GM19452 (cell line): Measurements from ENCODE around the gene GNB3.

Source experiments
- ATAC-seq: cut with Tn5 transposase; IDR thresholded peaks from one replicate; pipeline ENCODE4 v1.9.1; 2021; ENCODE audit not compliant: unreplicated experiment

Gene GNB3

DNA sequence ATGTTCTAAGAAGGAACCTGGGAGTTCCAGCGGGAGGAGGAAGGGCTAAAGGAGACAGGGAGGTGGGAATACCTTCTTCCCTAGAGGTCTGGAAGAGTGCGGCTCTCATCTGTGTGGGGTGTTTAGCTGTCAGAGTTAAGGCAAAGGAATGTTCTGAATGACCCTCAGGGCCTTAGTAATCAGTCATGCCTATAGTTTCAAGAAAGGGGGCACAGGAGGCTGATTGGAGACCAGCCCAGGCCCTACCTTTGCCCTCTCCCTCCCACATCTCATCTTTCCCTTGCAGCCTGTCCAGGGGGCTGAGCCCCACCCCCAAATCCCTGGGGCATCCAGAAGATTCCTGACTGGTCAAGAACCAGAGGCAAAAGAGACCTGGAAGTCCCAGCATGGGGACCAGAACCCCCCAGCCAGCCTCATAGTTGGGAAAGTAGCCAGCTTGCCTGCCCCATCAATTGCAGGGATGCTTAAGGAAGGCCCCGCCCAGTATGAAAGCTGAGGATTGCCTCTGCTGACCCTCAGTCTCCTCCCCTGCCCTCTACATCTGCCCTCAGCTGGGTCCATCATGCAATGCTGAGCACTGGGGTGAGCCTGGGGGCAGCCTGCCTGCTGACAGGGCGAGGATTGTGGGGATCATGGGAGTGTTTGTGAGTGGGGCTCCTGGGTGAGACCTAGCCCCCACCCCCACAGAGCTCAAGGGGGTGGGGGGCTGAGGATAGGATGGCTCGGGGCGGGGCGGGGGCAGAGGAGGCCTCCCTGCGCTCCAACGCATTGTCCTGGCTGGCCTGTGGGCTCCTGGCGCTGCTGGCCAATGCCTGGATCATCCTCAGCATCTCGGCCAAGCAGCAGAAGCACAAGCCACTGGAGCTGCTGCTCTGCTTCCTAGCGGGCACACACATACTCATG, 17.3 kb upstream of the GNB3 start:
- no peak for ATAC-seq

DNA sequence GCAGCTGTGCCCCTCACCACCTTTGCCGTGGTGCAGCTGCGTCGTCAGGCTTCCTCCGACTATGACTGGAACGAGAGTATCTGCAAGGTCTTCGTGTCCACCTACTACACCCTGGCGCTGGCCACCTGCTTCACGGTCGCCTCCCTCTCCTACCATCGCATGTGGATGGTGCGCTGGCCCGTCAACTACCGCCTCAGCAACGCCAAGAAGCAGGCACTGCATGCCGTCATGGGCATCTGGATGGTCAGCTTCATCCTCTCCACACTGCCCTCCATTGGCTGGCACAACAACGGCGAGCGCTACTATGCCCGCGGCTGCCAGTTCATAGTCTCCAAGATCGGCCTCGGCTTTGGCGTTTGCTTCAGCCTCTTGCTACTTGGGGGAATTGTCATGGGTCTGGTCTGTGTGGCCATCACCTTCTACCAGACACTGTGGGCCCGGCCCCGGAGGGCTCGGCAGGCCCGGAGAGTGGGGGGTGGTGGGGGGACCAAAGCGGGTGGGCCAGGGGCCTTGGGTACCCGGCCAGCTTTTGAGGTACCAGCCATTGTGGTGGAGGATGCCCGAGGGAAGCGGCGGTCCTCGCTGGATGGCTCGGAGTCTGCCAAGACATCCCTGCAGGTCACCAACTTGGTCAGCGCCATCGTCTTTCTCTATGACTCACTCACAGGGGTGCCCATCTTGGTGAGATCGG, 16.5 kb upstream of the GNB3 start:
- ATAC-seq = no peak

DNA sequence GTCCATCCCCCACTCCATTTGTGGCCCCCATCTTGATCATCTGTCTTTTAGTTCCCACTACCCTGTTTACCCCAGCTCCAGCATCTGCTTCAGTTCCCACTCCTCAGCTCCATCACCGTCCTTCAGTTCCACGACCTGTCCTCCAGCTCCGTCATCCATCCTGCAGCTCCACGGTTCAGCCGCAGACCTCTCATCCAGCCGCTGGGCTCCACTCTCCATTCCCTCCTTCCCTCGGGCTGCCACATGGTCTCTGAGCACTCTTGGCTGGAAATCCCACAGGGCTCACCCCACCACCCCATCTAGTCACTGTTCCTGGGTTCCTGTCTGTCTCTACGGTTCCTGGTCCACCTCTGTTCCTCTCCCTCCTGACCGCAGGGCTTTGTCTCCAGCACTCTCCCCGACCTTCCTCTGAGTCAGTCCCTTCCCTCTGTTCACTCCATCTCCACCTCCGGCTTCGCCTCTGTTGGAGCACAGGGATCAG, 15.8 kb upstream of the GNB3 start:
- no peak for ATAC-seq

DNA sequence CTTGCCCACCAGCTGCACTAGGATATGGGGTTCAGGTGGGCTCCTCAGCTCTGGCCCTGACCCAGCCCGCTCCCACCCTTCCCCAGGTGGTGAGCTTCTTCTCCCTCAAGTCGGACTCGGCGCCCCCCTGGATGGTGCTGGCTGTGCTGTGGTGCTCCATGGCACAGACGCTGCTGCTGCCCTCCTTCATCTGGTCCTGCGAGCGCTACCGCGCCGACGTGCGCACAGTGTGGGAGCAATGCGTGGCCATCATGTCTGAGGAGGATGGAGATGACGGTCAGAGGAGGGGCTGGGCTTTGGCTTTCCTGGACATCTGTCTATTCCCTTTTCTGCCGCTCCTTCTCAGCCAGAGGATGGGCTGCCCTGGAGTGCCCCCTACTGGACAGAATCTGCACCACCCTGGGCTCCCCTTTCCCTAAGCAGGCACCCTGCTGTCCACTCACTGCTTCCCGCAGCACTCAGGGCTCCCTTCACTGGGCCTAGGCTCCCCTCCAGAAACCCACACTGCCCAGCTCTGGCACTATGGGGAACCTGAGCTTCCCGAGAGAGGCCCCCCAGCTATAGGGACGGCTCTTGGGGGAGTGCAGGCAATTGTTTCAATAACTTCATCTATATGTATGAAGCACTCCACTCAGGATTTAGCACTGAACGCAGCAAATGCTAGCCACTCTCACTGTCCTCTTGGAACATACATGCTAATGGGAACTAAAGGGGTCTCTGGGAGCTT, 15.2 kb upstream of the GNB3 start:
- no peak for ATAC-seq

DNA sequence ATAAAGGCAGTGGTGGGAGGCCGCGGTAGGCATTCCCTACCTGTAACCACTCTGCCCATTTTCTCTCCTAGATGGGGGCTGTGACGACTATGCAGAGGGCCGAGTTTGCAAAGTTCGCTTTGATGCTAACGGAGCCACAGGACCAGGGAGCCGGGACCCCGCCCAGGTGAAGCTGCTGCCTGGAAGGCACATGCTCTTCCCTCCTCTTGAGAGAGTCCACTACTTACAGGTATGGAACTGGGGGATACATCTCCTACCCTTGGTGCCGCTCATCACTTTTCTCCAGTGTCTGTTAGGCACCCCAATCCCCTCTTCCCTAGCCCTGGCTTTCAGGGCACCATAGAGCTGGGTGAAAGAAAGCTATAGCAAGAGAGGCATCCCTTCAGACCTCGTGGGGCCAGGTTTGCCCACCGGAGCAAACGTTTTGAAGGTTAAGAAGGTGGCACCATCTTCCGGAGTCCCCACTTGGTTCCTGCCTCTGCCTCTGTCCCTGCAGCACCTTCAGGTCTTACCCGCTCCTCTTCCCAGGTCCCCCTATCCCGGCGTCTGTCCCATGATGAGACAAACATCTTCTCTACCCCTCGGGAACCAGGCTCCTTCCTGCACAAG, 14.5 kb upstream of the GNB3 start:
- no peak for ATAC-seq

DNA sequence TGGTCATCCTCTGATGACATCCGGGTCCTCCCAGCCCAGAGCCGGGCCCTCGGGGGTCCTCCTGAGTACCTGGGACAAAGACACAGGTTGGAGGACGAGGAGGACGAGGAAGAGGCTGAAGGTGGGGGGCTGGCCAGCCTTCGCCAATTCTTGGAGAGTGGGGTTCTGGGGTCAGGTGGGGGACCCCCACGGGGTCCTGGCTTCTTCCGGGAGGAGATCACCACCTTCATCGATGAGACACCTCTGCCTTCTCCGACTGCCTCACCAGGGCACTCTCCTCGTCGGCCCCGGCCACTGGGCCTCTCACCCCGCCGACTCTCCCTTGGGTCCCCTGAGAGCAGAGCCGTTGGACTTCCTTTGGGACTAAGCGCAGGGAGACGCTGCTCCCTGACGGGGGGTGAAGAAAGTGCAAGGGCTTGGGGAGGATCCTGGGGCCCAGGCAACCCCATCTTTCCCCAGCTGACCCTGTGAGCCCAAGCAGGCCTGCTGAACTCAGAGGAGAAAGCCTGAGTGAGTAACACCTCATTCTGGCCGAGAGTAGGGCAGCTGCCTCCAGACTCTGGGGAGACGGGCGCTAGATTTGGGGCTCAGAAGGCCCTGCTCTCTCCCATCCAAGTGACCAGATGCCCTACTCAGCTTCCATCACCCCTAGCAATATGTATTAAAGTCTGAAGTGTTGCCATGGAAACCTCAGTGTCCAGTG, 13.8 kb upstream of the GNB3 start:
- ATAC-seq = no peak

DNA sequence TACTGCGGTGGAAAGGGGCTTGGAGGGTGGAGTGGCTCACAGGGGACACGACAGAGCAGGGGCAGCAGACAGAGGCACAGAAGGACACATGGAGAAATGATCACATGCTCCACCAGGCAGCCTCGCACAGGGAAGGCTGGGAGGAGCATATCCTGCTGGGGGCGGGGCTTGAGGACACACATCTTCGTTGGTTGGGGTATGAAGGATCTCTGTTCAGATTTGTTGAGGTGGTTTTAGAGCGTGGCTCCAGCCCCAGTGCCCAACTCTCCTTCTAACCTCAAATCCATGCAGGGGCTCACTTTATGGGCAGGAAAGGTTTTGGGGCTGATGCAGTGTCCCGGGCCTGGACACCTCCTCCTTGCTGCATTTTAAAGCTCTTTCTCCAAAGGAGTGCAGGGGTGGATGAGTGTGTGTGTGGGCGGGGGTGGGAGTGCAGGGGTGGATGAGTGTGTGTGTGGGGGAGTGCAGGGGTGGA, 13.3 kb upstream of the GNB3 start:
- no peak for ATAC-seq

DNA sequence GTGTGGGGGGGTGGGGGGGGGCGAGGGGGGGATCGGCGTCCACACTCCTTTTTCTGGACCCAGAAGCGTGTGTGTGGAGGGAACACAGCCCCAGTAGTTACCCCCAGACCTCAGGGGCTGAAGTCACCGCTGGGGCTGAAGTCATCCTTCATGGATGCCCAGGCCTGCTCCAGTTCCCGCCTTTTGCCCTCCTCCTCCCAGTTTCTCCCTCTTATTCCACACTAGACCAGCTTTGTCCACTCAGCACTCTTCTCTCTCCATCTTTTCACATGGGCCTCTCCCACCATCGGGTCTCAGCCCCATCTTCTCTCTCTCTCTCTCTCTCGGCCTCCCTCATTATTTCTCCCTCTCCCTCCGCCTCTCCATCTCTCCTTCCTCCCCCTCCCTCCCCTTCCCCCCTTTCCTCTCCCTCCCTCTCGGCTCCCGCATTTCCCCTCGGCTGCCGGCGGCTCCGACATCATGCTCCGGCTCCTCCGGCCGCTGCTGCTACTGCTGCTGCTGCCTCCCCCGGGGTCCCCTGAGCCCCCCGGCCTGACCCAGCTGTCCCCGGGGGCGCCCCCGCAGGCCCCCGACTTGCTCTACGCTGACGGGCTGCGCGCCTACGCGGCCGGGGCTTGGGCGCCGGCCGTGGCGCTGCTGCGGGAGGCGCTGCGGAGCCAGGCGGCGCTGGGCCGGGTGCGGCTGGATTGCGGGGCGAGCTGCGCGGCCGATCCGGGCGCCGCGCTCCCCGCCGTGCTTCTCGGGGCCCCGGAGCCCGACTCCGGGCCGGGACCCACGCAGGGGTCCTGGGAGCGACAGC, 12.5 kb upstream of the GNB3 start, which contains the start of gene P3H3:
TSS of gene P3H3 (plus strand) at position 426 of the 799 bp plus-strand sequence. CDS start at position 460, 34 bp downstream.
- ATAC-seq = no peak

DNA sequence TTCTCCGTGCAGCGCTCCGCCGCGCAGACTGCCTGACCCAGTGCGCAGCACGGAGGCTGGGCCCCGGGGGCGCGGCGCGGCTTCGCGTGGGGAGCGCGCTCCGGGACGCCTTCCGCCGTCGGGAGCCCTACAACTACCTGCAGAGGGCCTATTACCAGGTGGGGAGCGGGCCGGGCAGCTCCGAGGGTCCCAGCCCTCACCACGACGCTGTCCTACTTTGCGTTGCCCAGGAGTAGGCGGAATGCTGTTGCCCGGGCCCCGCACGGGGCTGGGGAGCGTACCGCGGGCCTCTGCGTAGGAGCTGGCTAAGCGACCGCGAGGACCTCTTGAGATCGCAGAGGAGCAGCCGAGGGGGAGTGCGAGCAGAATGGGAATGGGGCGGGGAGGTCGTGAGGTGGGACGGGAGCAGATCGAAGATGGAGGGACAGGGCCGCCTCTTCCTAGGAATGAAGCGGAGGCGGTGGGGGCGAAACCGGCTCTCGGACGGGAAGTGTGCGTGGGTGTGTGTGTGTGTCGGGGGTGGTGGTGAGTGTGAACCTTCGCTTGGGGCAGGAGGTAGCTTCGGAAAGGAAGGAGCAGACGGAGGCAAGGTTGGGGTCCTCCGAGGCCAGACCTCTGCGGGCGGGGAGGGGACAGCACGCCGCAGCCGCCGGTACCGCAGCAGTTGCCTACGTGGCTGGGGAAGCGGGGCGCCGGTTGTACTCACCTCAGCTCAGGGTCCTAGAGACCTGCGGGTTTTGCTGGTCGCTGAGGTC, 11.8 kb upstream of the GNB3 start:
- ATAC-seq = no peak

DNA sequence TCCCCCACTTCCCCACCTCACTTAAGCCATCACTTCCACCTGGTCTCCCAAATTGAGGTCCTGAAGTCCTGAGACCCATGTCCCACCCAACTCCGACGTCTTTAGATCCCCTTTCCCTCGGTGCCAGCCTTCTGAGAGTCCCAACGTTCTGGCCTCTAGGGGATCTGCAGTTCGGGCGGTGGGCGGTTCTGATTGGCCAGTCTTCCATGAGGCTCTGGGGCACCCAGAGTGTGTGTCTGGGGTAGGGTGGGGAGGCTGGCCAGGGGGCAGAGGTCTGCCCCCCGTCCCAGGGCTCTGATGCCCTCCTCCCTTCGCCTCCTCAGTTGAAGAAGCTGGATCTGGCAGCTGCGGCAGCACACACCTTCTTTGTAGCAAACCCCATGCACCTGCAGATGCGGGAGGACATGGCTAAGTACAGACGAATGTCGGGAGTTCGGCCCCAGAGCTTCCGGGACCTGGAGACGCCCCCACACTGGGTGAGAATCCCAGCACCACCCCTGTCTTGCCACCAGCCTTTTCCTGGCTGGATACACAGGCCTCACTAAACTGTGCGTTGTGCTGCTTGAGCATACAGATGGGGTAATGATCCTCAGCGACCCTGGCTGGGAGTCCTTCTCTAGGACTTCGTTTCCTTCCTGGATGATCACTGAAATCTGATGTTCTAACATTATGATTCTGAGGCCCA, 11.0 kb upstream of the GNB3 start:
- no peak for ATAC-seq

DNA sequence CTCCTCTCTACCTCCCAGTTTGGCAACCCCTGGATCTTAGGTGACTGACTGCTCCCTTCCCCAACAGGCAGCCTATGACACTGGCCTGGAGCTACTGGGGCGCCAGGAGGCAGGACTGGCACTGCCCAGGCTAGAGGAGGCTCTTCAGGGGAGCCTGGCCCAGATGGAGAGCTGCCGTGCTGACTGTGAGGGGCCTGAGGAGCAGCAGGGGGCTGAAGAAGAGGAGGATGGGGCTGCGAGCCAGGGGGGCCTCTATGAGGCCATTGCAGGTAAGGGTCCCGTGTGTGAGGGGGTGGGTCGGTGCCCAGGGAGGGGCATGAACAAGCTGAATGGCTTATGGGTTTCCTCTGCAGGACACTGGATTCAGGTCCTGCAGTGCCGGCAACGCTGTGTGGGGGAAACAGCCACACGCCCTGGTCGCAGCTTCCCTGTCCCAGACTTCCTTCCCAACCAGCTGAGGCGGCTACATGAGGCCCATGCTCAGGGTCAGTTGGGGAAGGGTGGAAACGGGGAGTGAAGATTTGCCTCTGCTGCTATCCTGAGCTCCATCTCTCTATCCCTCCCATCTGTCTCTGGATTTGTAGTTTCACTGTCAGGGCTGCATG, 10.3 kb upstream of the GNB3 start:
- ATAC-seq = no peak

DNA sequence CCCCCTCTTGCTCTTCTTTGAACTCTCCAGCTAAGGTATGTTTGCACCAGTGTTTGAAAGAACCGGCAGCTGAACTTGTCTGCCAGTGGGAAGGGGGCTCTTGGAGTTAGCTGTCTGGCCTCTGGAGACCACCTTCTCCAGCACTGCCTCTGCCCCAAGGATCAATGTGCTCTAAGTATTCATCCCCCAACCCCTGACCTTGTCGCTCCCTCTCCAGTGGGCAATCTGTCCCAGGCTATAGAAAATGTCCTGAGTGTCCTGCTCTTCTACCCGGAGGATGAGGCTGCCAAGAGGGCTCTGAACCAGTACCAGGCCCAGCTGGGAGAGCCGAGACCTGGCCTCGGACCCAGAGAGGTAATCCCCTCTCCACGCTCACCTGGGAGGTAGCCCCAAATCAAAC, 9.7 kb upstream of the GNB3 start:
- ATAC-seq = no peak

DNA sequence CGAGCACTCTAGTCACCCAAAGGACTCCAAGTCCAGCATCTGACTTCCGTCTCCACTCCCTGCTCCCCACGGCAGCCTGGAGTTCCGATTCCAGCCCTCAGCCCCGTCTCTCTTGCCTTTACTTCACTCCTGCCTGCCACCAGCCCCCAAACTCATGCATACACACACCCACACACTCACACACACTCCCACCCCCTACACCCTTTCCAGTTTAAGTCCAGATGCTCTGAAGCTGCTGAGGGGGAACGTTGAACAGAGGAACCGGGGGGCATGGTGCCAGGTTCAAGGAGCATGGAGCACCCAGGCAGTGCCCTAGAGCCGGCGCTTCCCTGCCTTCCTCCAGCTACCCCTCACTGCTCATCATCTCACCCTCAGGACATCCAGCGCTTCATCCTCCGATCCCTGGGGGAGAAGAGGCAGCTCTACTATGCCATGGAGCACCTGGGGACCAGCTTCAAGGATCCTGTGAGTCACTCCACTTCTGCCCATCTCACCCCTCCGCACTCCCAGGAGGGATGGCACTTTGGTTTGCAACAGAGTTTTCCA, 9.2 kb upstream of the GNB3 start:
- no peak for ATAC-seq

DNA sequence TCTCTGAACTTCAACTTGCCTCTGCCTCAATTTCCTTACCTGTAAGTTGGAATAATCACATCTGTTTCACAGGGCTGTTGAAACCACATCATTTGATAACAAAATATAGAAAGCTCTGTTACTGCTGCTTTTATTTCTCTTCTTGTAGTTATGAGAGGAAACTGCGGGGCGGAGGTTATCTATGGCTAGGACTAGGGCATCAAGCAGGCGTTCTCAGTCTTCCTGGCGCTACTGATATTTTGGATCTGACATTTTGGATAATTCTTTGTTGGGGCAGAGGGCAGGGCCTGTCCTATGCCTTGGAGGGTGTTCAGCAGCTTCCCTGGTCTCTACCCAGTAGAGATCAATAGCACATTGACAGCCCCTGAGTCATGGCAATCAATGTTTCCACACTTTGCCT, 8.6 kb upstream of the GNB3 start:
- ATAC-seq = no peak

DNA sequence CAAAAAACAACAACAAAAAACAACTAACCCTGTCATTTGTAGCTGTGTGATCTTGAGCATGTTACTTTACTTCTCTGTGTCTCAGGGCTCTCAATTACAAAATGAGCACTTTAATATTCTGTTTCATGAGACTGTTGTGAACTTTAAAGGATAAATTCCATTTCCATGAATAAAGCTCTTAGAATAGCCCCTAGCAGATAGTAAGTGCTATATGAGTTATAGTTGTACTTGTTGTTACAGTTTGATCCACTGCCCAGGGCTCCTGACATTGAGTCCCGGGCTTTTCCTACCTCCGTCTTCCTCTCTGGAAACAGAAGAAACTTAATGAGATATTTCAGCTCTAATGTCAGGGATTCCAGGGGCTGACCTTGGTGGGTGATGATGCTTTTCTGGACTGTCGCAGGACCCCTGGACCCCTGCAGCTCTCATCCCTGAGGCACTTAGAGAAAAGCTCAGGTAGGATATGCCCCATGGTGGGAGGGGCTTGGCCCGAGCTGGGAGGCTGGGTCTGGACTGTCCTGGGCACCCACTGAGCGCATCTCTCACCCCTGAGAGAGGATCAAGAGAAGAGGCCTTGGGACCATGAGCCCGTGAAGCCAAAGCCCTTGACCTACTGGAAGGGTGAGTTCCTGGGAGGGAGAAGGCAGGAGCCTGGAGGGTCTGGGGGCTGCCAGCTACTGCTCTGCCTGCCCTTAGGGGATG, 7.4 kb upstream of the GNB3 start:
- no peak for ATAC-seq

DNA sequence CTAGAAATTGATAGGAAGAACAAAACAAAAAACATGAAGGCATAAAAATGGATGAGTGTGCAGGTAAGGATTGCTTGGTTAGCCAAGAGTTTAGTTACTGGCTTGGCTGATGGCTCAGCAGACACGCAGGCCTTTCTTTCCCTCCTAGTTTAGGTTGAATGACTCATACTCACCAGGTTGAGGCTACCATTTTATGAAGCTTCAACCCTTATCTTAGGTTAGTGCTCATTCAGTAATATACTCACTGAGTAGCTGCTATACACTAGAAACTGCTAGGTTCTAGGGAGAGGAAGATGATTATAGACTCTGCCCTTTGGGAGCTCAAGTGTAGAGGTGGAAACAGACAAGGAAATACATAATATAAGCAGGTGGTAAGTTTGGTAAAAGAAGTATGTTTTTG, 6.5 kb upstream of the GNB3 start:
- ATAC-seq = no peak

DNA sequence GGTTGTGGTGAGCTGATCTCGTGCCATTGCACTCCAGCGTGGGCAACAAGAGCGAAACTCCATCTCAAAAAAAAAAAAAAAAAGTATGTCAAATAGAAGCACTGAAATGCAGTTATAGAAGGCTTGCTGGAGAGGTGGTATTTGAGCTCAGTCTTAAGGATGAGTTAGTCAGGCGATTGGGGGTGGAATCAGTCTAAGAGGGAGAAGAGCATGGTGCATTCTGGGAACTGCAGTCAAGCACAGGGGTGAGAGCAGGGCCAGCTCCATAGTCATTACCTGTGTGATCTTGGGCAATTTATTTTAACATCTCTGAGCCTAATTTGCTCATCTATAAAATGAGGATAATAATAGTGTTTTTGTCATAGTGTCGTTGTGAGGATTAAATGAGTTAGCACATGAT, 5.9 kb upstream of the GNB3 start:
- ATAC-seq = no peak
